GM19438 (cell line): ENCODE measurements around the gene ZNF276.
"Not testable (repeated sequence)": the region's sequence is repeated elsewhere in the genome, so short reads cannot be mapped to it uniquely, and the experiment has no call there.

Experiments
- ATAC-seq: cut with Tn5 transposase; IDR thresholded peaks from one replicate; pipeline ENCODE4 v1.9.1; 2021; ENCODE audit warnings: low read depth; ENCODE audit not compliant: unreplicated experiment

ZNF276 gene

GRCh38 chr16:89733792-89734191 is 12.5 kb downstream of the ZNF276 start:
- ATAC-seq = no peak

DNA sequence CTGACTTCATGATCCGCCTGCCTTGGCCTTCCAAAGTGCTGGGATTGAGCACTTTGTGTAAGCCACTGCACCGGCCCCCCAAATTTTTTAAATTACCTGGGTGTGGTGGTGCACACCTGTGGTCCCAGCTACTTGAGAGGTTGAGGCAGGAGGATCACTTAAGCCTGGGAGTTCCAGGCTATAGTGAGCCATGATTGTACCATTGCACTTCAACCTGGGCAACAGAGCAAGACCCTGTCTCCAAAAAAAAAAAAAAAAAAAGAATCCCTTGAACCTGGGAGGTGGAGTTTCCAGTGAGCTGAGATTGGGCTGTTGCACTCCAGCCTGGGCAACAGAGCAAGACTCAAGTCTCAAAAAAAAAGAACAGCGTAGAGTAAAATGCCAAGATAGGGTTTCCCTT is 15.2 kb downstream of the ZNF276 start:
- ATAC-seq = no peak

DNA sequence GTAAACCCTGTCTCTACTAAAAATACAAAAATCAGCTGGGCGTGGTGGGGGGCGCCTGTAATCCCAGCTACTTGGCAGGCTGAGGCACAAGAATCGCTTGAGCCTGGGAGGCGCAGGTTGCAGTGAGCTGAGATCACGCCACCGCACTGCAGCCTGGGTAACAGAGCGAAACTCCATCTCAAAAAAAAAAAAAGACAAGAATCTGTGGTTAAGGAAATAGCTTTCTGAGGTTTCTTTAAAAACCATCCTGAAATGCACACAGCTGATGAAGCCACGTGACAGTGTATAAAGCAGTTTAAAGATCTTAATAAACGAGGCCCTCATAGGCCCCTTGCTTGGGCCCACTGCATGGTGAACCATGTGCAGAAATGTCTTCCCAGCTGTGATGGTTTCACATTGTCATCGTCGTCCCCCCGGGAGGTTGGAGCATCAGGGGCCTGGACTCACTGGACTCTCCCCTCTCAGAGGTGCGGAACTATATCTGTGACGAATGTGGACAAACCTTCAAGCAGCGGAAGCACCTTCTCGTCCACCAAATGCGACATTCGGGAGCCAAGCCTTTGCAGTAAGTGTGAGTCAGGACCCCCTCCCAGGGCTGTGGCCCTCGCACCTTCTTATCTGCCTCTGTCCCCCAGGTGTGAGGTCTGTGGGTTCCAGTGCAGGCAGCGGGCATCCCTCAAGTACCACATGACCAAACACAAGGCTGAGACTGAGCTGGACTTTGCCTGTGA is 16.2 kb downstream of the ZNF276 start:
- ATAC-seq = no peak

GRCh38 chr16:89738072-89738377 is 16.7 kb downstream of the ZNF276 start:
- ATAC-seq = no peak

DNA sequence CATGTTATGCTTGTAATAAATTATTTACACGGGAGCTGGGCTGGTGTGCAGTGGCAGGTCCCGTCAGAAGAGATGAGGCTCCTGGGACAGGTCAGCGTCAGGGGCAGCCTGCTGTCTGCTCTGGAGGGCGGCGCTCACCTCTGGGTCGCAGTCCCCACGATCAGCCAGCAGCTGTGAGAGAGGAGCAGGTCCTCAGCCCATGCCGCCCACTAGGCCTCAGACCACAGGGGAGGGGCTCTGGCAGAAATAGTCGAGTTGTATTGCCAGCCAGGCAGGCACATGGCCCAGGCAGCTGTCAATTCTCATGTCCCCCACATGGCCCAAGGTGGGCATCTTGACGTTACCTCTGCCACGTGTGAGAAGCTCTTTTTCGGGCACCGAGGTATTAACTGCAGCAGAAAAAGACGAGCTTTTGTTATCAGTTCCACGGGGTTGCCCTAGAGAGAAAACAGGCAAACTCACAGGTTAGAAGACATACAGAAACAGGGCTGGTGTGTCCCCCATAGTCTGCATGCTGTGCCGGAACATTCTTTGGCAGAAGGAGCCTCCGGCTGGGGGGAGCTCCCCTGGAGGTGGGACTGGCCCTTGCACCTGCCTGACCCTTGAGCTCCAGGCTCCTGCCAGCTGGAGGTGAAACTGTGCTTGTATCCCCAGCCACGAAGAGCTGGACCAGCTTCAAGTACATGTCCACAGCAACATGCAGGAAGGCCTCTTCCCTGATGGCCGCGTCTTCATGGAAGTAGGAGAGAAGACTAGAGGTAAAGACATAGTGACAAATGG is 17.4 kb downstream of the ZNF276 start:
- no peak for ATAC-seq

DNA sequence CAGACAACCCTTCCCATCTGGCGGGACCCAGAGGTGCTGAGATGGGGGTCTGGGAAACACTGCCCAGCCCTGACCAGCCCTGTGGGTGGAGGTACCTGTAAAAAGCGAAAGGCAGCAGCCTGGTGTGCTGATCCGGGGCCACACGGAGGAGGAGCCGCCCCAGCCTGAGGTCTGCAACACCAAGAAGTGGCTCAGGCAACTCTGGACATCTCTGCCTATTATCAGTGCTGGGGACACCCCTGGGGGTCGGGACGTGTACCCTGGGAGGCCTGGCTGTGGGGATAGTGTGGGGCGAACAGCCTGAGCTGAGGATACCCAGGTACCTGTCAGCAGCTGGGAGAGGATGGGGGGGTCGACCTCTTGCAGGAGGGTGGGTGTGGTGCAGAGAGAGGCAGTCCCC is 18.0 kb downstream of the ZNF276 start:
- ATAC-seq = no peak

DNA sequence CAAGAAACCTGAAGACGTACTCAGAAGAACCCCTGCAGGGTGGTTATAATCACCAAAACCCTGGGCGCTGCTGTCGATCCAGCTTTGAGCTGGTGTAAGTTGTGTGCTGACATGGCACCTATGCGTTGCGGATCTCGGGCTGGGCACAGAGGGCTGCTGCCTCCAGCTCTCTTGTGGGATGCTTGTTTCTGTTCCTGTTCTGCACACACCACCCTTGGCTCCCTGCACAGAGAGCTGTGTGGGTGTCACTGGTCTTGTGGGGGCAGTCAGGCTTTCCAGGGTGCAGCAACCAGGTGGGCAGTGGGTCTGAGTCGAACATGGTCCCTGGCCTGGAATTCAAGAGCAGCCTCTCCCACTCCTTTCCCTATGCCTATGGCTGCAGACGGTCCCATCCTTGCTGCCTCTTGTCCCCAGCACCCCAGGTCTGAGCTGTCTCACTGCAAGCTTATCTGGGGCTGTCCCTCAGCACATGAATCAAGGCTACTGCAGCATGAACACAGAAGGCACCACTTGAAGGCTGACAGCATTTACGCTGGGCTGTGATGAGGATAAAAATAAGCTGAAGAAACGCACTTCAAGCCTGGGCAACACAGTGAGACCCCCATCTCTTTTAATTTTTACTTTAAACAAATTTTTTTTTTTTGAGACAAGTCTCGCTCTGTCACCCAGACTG is 20.1 kb downstream of the ZNF276 start:
- no peak for ATAC-seq

- ATAC-seq = no peak
Observed at GRCh38 chr16:89742948-89743347, 21.6 kb downstream of the ZNF276 start.

GRCh38 chr16:89744813-89745212 is 23.5 kb downstream of the ZNF276 start:
- ATAC-seq = no peak

DNA sequence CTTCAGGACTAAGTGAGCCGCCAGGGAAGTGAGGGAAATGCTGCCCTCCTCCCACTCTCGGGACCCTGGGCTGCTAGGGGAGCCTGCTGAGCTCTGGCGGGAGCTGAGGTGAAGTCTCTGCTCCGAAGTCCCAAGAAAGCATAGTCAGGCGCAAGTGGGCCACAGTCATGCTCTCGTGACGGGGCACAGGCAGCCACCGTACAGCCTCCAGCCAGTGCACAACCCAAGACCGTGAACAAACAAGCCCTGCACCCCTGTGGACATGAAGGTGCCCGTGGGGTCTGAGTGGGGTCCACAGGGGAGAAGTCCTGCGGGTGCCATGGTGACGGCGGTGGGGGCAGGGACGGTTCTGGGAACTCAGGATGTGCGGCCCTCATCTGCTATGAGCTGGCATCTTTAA is 24.7 kb downstream of the ZNF276 start:
- no peak for ATAC-seq

- no peak for ATAC-seq
Observed at GRCh38 chr16:89748076-89748475, 26.7 kb downstream of the ZNF276 start.

DNA sequence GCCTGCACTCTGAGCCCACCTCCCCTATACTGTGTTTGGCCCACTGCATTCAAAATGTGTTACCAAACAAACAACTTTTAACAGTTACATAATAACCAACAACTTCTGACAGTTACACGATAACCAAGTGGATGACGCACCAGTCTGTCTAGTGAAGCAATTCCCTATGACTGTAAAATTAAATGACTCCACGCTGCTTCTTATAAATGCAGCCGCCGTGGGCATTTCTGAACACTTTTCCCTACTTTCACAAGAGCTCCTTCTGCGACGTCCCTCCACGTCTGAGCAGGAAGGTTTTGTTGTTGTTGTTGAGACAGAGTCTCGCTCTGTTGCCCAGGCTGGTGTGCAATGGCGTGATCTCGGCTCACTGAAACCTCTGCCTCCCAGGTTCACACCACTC is 27.6 kb downstream of the ZNF276 start:
- no peak for ATAC-seq

- no peak for ATAC-seq
Observed at GRCh38 chr16:89749637-89750036, 28.3 kb downstream of the ZNF276 start.

GRCh38 chr16:89759746-89760340 is 38.5 kb downstream of the ZNF276 start:
- no peak for ATAC-seq

- ATAC-seq = no peak
Observed at GRCh38 chr16:89761304-89761922, 40.1 kb downstream of the ZNF276 start.

DNA sequence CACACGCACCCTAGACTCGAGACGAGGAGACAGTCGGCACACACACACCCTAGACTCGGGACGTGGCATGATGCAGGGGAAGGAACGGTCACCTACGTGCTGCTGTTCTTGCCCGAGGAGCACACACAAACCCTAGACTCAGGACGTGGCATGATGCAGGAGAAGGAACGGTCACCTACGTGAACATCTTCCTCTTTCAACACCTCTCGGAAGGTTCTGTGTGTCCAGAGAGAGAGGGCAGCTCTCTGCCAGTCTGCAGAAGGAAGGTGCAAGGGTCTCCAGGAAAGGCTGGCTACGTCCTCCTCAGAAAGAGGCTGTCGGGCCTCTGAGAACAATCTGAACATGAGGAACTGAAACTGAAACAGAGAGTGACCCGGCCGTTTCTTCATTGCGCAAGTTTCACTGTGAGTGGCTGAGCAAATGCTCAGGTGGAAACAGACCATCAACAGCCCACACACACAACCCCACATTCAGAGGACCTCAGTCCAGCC is 43.4 kb downstream of the ZNF276 start:
- peak; percentile 86 for ATAC-seq

DNA sequence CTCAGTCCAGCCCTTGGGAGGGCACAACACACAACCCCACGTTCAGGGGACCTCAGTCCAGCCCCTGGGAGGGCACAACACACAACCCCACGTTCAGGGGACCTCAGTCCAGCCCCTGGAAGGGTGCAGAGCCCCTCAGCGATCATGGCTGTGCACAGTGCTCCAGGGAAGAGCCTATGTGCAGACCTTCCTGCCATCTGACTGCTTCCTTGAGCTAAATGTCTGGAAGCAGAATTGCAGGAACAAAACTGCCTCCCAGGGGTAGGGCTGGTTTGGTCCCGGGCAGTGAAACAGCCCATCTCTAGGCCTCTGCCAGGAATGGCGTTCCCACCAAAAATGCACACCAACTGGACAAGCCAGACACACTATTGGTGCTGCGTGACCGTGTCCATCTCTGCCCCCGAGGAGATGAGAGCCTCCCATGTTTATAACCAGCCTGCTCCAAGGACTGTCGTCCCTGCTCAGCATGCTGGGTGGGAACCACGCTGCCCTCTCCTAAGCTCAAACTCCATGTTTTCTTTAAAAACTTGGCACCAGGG is 44.0 kb downstream of the ZNF276 start:
- no peak for ATAC-seq

DNA sequence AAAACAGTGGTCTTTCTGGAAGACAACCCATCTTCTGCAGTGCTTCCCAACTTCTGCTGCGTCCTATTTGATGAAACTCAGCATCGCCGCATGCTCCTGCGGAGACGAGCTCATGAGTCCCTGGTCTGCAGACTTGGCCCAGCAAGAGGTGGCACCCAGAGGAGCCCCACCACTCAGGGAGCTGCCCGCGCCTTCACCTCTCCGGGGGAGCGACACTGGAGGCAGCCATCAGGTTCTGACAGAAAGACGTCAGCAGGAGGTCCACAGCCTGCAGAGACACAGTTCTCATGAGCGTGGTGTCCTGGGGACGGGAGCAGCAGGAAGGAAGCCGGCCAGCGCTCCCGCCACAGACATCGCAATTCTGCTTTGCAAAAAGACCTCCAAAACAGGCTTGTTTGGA is 49.0 kb downstream of the ZNF276 start:
- no peak for ATAC-seq

- no peak for ATAC-seq
Observed at GRCh38 chr16:89775223-89775622, 53.9 kb downstream of the ZNF276 start.

- ATAC-seq = not testable (repeated sequence)
Observed at GRCh38 chr16:89778211-89778610, 56.9 kb downstream of the ZNF276 start.
